K562 (cell line): ENCODE data around the gene PKLR. TPM values are rescaled to one million over a fixed set of nuclear protein-coding genes. Genes with fewer than 3 reads are reported as not detected.

Experiments used
- DIDO1 ChIP-seq: fragments of 450-650 bp; IDR thresholded peaks from 2 replicates; pipeline ENCODE4 v1.6.1; 2016; ENCODE audit warnings: low read depth, missing biosample characterization, missing genetic modification characterization
- ETV6 ChIP-seq, 3 experiments: fragments of 150-350 bp in 1 of 3; sonication (generic) in 1 of 3; formaldehyde crosslinking in 1 of 3; IDR thresholded peaks; 2 replicates each; pipeline versions ENCODE4 v1.6.1 to v1.8.0; 2014 to 2022; ENCODE audit warnings: borderline replicate concordance in 2 of 3, low read depth in 2 of 3, antibody characterized with exemption in 1 of 3, low read length in 1 of 3, mild to moderate bottlenecking in 1 of 3, missing genetic modification reagents in 1 of 3
- HBP1 ChIP-seq: fragments of 450-650 bp; formaldehyde crosslinking; IDR thresholded peaks from 2 replicates; pipeline ENCODE4 v1.4.0; 2022; ENCODE audit warnings: missing genetic modification characterization
- KLF10 ChIP-seq: fragments of 250-450 bp; sonication (Bioruptor Pico); IDR thresholded peaks from 2 replicates; pipeline ENCODE4 v1.6.1; 2021; ENCODE audit warnings: matching md5 sums
- MLX ChIP-seq, 2 experiments: fragments of 450-650 bp in 1 of 2; sonication (generic) in 1 of 2; formaldehyde crosslinking; conservative IDR thresholded peaks; 2 replicates each; pipeline versions ENCODE4 v1.4.0 to v1.8.1; 2020 to 2022; ENCODE audit warnings: mild to moderate bottlenecking in 1 of 2, missing genetic modification reagents in 1 of 2
- MNT ChIP-seq, 2 experiments: fragments of 450-650 bp; conservative IDR thresholded peaks; 2 replicates each; pipeline ENCODE4 v1.6.1; 2017; ENCODE audit warnings: mild to moderate bottlenecking in 2 of 2, moderate library complexity in 2 of 2
- NCOA1 ChIP-seq: fragments of 450-650 bp; IDR thresholded peaks from 2 replicates; pipeline ENCODE4 v1.6.1; 2016; ENCODE audit warnings: low read depth
- NFIC ChIP-seq: fragments of 450-650 bp; IDR thresholded peaks from 2 replicates; pipeline ENCODE4 v1.6.1; 2017; ENCODE audit warnings: mild to moderate bottlenecking, inconsistent platforms
- PTRF ChIP-seq: fragments of 450-650 bp; IDR thresholded peaks from 2 replicates; pipeline ENCODE4 v1.6.1; 2016; ENCODE audit warnings: mild to moderate bottlenecking, missing genetic modification characterization, missing compliant biosample characterization
- RBBP5 ChIP-seq: fragments of 200-600 bp; sonication (generic); IDR thresholded peaks from 2 replicates; pipeline ENCODE4 v1.6.1; 2012; ENCODE audit warnings: borderline replicate concordance, mild to moderate bottlenecking, low read length, control low read depth, inconsistent platforms; ENCODE audit not compliant: insufficient read depth, poor library complexity, severe bottlenecking
- SMARCA4 ChIP-seq: fragments of 450-650 bp; IDR thresholded peaks from 2 replicates; pipeline ENCODE4 v1.6.1; 2016
- SNAPC5 ChIP-seq: fragments of 250-450 bp; sonication (Bioruptor Pico); IDR thresholded peaks from 2 replicates; pipeline ENCODE4 v1.8.0; 2021; ENCODE audit warnings: moderate library complexity, mild to moderate bottlenecking, inconsistent platforms
- TAF9B ChIP-seq: fragments of 450-650 bp; IDR thresholded peaks from 2 replicates; pipeline ENCODE4 v1.6.1; 2018; ENCODE audit warnings: mild to moderate bottlenecking; ENCODE audit not compliant: partially characterized antibody
- THAP12 ChIP-seq: fragments of 250-450 bp; sonication (Bioruptor Pico); IDR thresholded peaks from 2 replicates; pipeline ENCODE4 v1.9.0; 2021; ENCODE audit warnings: mild to moderate bottlenecking, inconsistent platforms
- TRIM24 ChIP-seq, 2 experiments: fragments of 450-650 bp; IDR thresholded peaks; 2 replicates each; pipeline ENCODE4 v1.6.1; 2016
- WHSC1 ChIP-seq: IDR thresholded peaks from one replicate; pipeline ENCODE4 v1.6.1; 2012; ENCODE audit warnings: low read length, control low read depth, inconsistent platforms
- XRCC3 ChIP-seq: fragments of 450-650 bp; IDR thresholded peaks from 2 replicates; pipeline ENCODE4 v1.6.1; 2017; ENCODE audit warnings: mild to moderate bottlenecking, moderate library complexity
- ZFP30 ChIP-seq: fragments of 250-450 bp; sonication (Bioruptor Pico); IDR thresholded peaks from 2 replicates; pipeline ENCODE4 v1.8.0; 2022; ENCODE audit warnings: moderate library complexity, mild to moderate bottlenecking, inconsistent platforms, borderline replicate concordance
- ZFX ChIP-seq: sonication (generic); formaldehyde crosslinking; IDR thresholded peaks from 2 replicates; pipeline ENCODE4 v1.8.0; 2022; ENCODE audit warnings: mild to moderate bottlenecking, missing genetic modification reagents, moderate library complexity
- ZNF124 ChIP-seq: sonication (generic); formaldehyde crosslinking; IDR thresholded peaks from 2 replicates; pipeline ENCODE4 v1.8.1; 2022; ENCODE audit warnings: missing genetic modification reagents
- ZNF175 ChIP-seq: fragments of 200-800 bp; sonication (Bioruptor generic); IDR thresholded peaks from 2 replicates; pipeline ENCODE4 v1.6.1; 2016; ENCODE audit warnings: low read depth, mild to moderate bottlenecking, missing genetic modification characterization, missing compliant biosample characterization
- ZNF780A ChIP-seq: fragments of 250-450 bp; sonication (Bioruptor Pico); IDR thresholded peaks from 2 replicates; pipeline ENCODE4 v1.5.0; 2021; ENCODE audit warnings: mild to moderate bottlenecking
- polyA plus RNA-seq, 8 experiments: library from polyadenylated mRNA; depleted of rRNA in 4 of 8; stranded (reverse) in 5 of 8; unstranded in 3 of 8; fragments of >200 nt; fragmentation: Nextera tagmentation in 2 of 8; fragmentation: Illumina TruSeq in 1 of 8; extraction: Ambion mirVana in 2 of 8; extraction: Trizol in 1 of 8; gene quantifications; 2 replicates each; pipeline versions ENCODE4 v1.2.1 to v1.2.3, GENCODE V29; 2011 to 2014; ENCODE audit warnings: inconsistent platforms in 1 of 8, missing spikeins in 1 of 8
- total RNA-seq, 7 experiments: library from RNA; depleted of rRNA in 6 of 7; stranded (reverse); fragments of >200 nt in 6 of 7; fragmentation: Illumina TruSeq in 2 of 7; extraction: Trizol in 2 of 7; gene quantifications; 2 replicates each; pipeline versions ENCODE4 v1.2.1 to v1.2.3, GENCODE V29; 2011 to 2021; ENCODE audit warnings: low replicate concordance in 1 of 7

Gene PKLR
- total and polyA plus RNA-seq, 9 of the 15 experiments (the other 6 are each of a cell fraction or from before 2014, with no cell fraction given) = 10.7 to 78.4 (median 38.2) TPM

GRCh38 chr1:155261852-155262673 lies 39.2 kb downstream of the PKLR start, which contains the start of gene SCAMP3 (continued):
- TF ChIP-seq THAP12 (CRISPR knock-in tag) (0 out of 2 replicates have a peak, but pooled peaks have one; percentile 9), TAF9B (no peak), MLX (CRISPR knock-in tag; conservative IDR thresholded peaks at IDR 0.05) (peak in 1 of 2 experiments; percentile 86; a peak in 2 of 4 replicates), MNT (conservative IDR thresholded peaks at IDR 0.05) (peak; percentile 98 to 99), NCOA1 (no peak), SNAPC5 (CRISPR knock-in tag) (no peak), HBP1 (CRISPR knock-in tag) (peak; percentile 81), SMARCA4 (no peak), KLF10 (CRISPR knock-in tag) (no peak; the same call in 1 of the 2 replicates), RBBP5 (peak; percentile 74), TRIM24 (IDR thresholded peaks at IDR 0.05) (no peak), XRCC3 (no peak), ZFX (CRISPR knock-in tag) (peak; percentile 90), NFIC (no peak; the same call in 1 of the 2 replicates), ZNF780A (no peak), ZFP30 (no peak), ETV6 (IDR thresholded peaks at IDR 0.05; ENCODE audit: borderline replicate concordance in 1 of 2, low read depth in 2 of 2, low read length in 1 of 2) (no peak), ETV6 (CRISPR knock-in tag; IDR thresholded peaks at IDR 0.05; ENCODE audit: borderline replicate concordance) (no peak), PTRF (tag) (no peak), ZNF124 (no peak), WHSC1 (no peak), ZNF175 (CRISPR knock-in tag) (no peak), DIDO1 (tag) (no peak)
